ENCODE data around the gene CCT8L2.
"Not testable (repeated sequence)": the region's sequence is repeated elsewhere in the genome, so short reads cannot be mapped to it uniquely, and the experiment has no call there.

CCT8L2 gene, protein sequence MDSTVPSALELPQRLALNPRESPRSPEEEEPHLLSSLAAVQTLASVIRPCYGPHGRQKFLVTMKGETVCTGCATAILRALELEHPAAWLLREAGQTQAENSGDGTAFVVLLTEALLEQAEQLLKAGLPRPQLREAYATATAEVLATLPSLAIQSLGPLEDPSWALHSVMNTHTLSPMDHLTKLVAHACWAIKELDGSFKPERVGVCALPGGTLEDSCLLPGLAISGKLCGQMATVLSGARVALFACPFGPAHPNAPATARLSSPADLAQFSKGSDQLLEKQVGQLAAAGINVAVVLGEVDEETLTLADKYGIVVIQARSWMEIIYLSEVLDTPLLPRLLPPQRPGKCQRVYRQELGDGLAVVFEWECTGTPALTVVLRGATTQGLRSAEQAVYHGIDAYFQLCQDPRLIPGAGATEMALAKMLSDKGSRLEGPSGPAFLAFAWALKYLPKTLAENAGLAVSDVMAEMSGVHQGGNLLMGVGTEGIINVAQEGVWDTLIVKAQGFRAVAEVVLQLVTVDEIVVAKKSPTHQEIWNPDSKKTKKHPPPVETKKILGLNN

GRCh38 chr22:16592710-16593109 is at the start of gene CCT8L2:
Gene CCT8L2 (minus strand): TSS chr22:16592810. CDS start chr22:16592550, 260 bp downstream.
- DNase-seq, result not testable (repeated sequence)

GRCh38 chr22:16635442-16635841 is 42.8 kb upstream of the CCT8L2 start:
- DNase-seq, result not testable (repeated sequence)

DNA sequence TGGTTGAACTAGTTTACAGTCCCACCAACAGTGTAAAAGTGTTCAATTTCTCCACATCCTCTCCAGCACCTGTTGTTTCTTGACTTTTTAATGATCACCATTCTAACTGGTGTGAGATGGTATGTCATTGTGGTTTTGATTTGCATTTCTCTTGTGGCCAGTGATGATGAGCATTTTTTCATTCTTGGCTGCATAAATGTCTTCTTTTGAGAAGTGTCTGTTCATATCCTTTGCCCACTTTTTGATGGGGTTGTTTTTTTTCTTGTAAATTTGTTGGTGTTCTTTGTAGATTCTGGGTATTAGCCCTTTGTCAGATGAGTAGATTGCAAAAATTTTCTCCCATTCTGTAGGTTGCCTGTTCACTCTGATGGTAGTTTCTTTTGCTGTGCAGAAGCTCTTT is 41.5 kb upstream of the CCT8L2 start:
- not testable (repeated sequence) for DNase-seq

DNA sequence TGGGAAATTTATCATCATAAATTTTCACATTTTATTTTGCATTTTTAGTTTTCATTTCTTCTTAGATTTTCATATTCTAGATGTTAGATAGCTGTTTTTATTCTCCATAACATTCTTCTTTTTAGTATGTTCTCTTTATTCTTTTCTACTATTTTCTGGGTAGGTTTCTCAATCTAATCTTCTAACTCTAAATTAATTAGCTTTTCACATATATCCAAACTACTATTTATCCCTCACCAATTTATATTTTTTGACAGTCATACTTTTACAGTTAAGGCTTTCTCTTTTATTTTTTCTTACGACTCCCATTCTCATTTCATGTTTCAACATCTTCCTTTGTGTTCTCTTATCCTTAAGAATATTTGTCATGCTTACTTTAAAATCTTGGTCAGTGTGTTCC is 35.9 kb upstream of the CCT8L2 start:
- not testable (repeated sequence) for DNase-seq

GRCh38 chr22:16625018-16625417 is 32.4 kb upstream of the CCT8L2 start:
- DNase-seq, result not testable (repeated sequence)

DNA sequence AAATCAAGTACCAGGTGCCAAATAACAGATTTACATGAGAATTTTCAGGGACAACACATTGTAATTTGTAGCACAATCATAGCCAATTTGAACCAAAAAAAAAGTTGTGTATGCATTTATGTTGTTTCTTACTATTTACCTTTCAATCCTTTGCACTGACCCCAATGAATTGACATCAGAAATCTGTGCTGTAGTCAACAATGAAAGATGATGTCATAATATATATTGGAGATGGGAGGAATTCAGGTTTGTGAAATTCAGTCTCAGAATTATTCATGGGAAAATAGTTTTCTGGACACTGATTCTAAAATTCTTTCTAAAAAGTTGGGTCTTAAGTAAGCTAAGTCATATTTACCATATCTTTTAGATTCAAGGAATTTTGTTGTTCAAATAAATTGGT is 31.0 kb upstream of the CCT8L2 start:
- not testable (repeated sequence) for DNase-seq

- DNase-seq, result not testable (repeated sequence)
Measured at GRCh38 chr22:16617516-16617915, 24.9 kb upstream of the CCT8L2 start.

- DNase-seq, result not testable (repeated sequence)
Measured at GRCh38 chr22:16616390-16616938, 23.9 kb upstream of the CCT8L2 start.

DNA sequence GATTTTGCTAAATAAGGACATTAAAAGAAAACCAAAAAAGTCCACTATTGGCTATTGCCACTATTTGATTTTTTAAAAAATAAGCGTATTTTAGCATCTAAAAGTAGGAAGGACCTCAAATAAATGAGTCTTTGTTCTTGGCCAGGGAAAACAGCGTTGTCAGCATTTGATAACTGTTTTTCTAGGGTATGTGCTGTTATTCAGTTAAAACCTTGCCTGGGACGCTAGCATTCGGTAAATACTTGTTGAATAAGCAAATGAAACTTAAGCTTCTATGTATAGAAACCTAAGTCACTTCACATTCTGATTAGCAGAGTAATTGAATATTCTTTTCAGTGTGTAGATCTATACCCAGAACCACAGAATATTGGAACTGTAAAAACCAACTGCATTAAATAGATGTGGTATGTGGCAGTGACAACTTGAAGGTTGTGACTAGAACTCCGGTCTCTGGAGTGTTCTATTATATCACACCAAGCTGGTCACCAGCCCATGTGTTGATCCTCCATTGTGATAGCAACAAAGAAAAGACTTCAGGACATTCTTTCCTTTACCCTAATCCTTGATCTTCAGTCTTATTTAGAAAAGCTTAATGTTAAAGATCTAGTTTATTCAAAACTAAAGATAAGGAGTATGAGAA is 23.1 kb upstream of the CCT8L2 start:
- DNase-seq, result not testable (repeated sequence)

GRCh38 chr22:16609548-16610261 is 17.1 kb upstream of the CCT8L2 start:
- no peak for DNase-seq

DNA sequence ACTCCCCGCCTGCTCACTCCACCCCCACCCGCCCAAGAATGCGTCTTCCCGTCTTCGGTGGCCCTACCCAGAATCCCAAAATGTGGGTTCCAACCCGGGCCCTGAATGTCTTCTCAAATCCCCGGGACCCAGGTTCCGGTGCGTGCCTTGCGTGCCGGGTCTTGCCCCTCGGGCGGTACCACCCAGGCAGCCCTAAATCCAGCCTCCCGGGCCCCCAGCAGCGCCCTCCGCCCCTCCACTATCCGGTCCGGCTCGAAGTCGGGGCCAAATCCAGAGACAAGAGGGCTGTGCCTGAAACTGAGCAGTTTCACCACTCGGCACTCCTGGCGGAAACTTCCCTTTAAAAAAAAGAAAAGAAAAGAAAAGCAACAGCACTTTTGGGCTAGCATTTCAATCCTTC is 16.3 kb upstream of the CCT8L2 start:
- DNase-seq, result no peak

- DNase-seq, result not testable (repeated sequence)
Measured at GRCh38 chr22:16604257-16604998, 11.8 kb upstream of the CCT8L2 start.

DNA sequence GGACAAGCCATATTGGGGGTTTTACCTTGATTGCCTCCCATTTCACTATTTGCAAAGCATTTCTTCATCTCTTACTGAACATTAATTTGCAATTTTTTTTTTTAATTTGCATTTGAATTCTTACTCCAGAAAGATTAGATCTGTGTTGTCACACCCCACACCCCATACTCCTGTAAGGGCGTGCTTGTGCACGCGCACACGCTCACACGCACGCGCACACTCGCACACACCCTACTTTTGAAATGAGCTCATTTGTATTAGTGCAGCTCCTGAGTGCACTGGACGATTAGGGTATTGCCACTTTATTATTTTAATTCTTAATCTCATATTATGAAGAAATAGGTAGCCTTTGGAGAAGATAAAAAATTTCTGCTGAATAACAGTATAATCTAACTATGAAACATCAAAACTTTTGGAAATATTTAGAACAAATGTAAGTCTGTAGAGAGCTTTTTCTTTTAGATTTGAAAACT is 11.2 kb upstream of the CCT8L2 start:
- not testable (repeated sequence) for DNase-seq

- DNase-seq, result no peak
Measured at GRCh38 chr22:16603448-16603768, 10.8 kb upstream of the CCT8L2 start.

DNA sequence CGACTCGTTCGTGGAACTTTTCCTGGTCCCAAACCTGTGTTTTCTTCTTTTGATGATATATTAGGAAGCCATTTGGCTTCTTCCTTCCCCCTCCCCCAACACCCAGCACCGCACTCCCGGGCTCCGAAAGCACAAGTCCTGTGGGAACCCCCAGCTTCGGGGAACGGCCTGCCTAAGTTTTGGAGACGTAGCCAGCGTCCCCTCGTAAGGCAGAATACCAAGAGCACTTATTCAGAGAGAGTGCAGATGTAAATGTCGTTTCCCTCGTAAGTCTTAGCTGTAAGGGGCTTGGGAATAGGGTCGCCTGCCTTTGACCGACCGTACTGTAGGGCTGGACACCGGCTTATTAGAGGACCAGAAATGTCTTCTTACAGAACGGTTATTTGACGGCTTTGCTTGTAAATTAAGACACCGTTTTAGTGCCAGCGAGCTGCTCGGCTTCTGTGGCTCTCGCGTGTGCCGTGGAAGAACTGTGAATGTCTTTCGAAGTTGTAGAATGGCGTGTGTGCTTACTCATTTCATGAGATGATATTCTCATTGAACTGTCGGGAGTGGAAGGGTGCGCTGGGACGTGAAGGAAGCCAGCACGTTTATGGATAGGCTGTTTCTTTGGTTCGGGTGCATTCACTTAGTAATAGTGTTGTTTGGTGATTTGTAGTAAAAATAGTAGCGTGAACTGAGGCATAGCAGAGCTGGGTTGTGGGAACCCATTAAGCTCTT is 10.3 kb upstream of the CCT8L2 start:
- not testable (repeated sequence) for DNase-seq

DNA sequence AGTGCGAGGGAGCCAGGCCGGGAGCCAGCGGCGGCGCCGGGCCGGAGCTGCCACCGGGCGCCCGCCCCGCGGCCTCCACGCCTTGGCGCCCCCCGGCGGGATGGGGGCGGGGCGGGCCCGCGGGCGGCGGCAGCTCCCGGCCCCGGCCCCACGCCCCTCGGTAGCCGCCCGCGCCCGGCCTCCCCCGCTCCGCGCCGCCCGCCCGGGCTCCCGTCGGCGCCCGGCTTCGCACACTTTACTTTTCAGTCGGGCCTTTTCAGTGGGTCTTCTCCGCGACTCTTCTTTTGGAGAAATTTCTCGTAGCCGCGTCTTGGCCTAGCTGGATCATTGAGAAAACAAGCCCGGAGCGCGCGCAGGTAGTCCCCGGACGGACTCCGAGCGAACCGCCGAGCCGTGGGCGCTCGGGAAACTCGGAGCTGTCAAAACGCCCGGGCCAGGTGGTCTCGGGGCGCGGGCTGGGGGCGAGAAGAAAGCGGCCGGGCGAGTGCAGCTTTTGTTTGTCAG is 9.7 kb upstream of the CCT8L2 start:
- not testable (repeated sequence) for DNase-seq

- DNase-seq, result peak; percentile 2
Measured at GRCh38 chr22:16601437-16602223, 9.0 kb upstream of the CCT8L2 start.

GRCh38 chr22:16600644-16601436 is 8.2 kb upstream of the CCT8L2 start:
- DNase-seq, result peak; percentile 27

GRCh38 chr22:16599648-16600047 is 7.0 kb upstream of the CCT8L2 start:
- DNase-seq, result not testable (repeated sequence)

Measured in CD4-positive, alpha-beta T cell treated with Interleukin-6 for 4 hours (primary cell).